Psoas muscle (tissue), 8 donors: ENCODE measurements around the gene TMEM201. TPM values are rescaled to one million over a fixed set of nuclear protein-coding genes. Genes with fewer than 3 reads are reported as not detected.
"Not testable (repeated sequence)": the region's sequence is repeated elsewhere in the genome, so short reads cannot be mapped to it uniquely, and the experiment has no call there.

Source experiments
- ATAC-seq, 4 donors: fragments of 200-7000 bp; cut with Tn5 transposase; one replicate each; pipeline ENCODE4 v1.9.1; 2020; ENCODE audit warnings: moderate library complexity in 3 of 4, mild to moderate bottlenecking in 2 of 4
- DNase-seq, 2 donors: peaks; one replicate each; pipeline ENCODE4 v3.0.0-alpha.2; 2020
- H3K27ac ChIP-seq: fragments of 200-600 bp; one replicate; pipeline ENCODE4 v1.8.0; 2022
- H3K27me3 ChIP-seq, 3 donors: fragments of 200-600 bp in 1 of 3; one replicate each; pipeline versions ENCODE4 v1.6.1 to v1.8.0; 2013 to 2022; ENCODE audit warnings: low read length in 2 of 3, mild to moderate bottlenecking in 2 of 3, moderate library complexity in 1 of 3; ENCODE audit not compliant: insufficient read depth in 3 of 3
- H3K36me3 ChIP-seq, 2 donors: fragments of 200-600 bp in 1 of 2; one replicate each; pipeline versions ENCODE4 v1.6.1 to v1.8.0; 2013 to 2022; ENCODE audit warnings: low read depth in 1 of 2, mild to moderate bottlenecking in 1 of 2, moderate library complexity in 1 of 2; ENCODE audit not compliant: insufficient read depth in 1 of 2
- H3K4me1 ChIP-seq: fragments of 200-600 bp; one replicate; pipeline ENCODE4 v1.8.0; 2022
- H3K4me3 ChIP-seq: fragments of 200-600 bp; one replicate; pipeline ENCODE4 v1.8.0; 2022; ENCODE audit warnings: mild to moderate bottlenecking
- H3K9me3 ChIP-seq: fragments of 200-600 bp; one replicate; pipeline ENCODE4 v1.8.0; 2022
- CTCF ChIP-seq: fragments of 200-600 bp; IDR thresholded peaks from one replicate; pipeline ENCODE4 v1.8.0; 2022; ENCODE audit warnings: antibody characterized with exemption
- WGBS, 3 donors: extraction: QIAGEN DNeasy Blood & Tissue Kit; methylation state at CpG; one replicate each; pipeline versions ENCODE4 v1.1.6 to v1.1.7; 2013; 5-methylcytosine and 5-hydroxymethylcytosine counted together
- intact Hi-C, 2 donors: fragments of 100-400 bp; cut with DNase I; formaldehyde crosslinking; loops; one replicate each; pipeline versions ENCODE4 v1.11.0 to v1.14.2; 2022
- polyA plus RNA-seq, 3 donors: library from polyadenylated mRNA; stranded (reverse); fragments of 200-250 nt; gene quantifications; one replicate each; pipeline ENCODE4 v1.2.3, GENCODE V29; 2013
- total RNA-seq, 4 donors: library from RNA; stranded (reverse); fragmentation: NEBNext Ultra II Directional in 2 of 4; extraction: Animal tissue kit (Norgen Biotek cat#: 25700) in 2 of 4; gene quantifications; one replicate each; pipeline versions ENCODE4 v1.2.1 to v1.2.4, GENCODE V29; 2021 to 2023
- donor health status: healthy with polysubstance abuse.
- donor health status: DM: no; HTN: no; CAD: no; lungs with moderate emphysema.
- donor health status: Bipolar disorder and iron deficiency.
- donor health status: healthy.
- donor health status: DM: yes; HTN: yes; CAD: no.
- donor health status: DM: no; HTN: no; CAD: no.
- donor health status: DM: no; HTN: no; CAD: no.
- donor health status: DM: yes; HTN: yes; CAD: no.

TMEM201 gene
- total and polyA plus RNA-seq, 7 donors: 15.7 to 37.3 (median 23.2) TPM

DNA sequence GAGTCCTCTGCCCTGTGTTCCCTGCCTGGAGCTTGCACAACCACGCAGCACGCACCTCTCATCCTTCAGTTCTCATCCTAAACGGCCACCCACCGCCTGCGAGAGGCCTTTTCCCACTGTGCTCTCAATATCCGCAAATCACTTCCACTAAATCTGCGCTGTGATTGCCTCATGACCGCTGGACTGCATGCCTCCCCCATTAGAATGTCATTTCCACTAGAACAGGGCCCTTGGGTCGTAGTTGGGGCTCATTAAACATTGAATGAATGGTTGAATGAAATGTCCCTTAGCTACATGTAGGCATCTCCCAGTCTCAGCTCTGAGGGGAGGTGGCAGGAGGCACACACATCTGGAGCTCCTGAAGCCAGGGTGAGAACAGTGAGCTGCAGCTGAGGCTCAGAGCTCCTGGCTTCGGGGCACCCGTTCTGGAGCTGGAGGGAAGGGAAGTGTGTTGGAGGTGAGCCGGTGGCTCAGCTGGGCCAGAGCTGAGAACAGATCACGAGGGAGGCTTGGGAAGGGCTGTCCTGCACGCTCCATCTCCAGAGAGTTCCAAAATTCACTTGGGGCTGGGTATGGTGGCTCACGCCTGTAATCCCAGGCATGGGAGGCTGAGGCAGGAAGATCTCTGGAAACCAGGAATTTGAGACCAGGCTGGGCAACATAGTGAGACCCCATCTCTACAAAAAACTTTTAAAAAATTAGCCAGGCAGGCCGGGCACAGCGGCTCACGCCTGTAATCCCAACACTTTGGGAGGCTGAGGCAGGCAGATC lies 30.4 kb downstream of the TMEM201 start:
- H3K27me3 ChIP-seq: peaks cover 0 to 20% (median 3%) of the 10 kb centered on the region in 3 donors
- no peaks in the 10 kb centered on the region for H3K4me1 ChIP-seq
- WGBS, 3 donors: 62 to 71% (median 65%) methylated on average over 18 of the region's 18 CpGs
- no peak for TF ChIP-seq CTCF
- H3K36me3 ChIP-seq: no peaks in the 10 kb centered on the region
- no peak overlapping the region for H3K4me3 ChIP-seq
- intact Hi-C loops: no loop called here
- ATAC-seq: no peak
- no peaks in the 10 kb centered on the region for H3K9me3 ChIP-seq
- H3K27ac ChIP-seq: no peak overlapping the region
- DNase-seq: no peak

- no peaks in the 10 kb centered on the region for H3K36me3 ChIP-seq
- H3K4me3 ChIP-seq: no peak overlapping the region
- ATAC-seq: no peak
- DNase-seq: no peak
- H3K27ac ChIP-seq: no peak overlapping the region
- no peaks in the 10 kb centered on the region for H3K9me3 ChIP-seq
- TF ChIP-seq CTCF: no peak
- intact Hi-C loops: no loop called here
- H3K27me3 ChIP-seq: peaks cover 0 to 20% (median 3%) of the 10 kb centered on the region in 3 donors
- H3K4me1 ChIP-seq: no peaks in the 10 kb centered on the region
These were observed 32.3 kb downstream of the TMEM201 start for GRCh38 chr1:9621032-9621431.

DNA sequence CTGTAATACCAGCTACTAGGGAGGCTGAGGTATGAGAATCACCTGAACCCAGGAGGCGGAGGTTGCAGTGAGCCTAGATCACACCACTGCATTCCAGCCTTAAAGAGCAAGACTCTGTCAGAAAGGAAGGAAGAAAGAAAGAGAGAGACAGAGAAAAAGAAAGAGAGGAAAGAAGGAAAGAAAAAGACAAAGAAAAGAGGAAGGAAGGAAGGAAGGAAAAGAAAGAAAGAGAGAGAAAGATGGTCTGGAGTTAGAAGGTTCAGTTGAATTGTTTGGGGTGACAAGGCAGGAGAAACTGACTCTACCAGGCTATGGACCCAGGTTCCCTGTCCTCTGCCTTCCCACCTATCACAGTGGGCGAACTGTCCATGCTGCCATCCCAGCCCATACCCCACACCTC lies 35.4 kb downstream of the TMEM201 start:
- intact Hi-C loops: no loop called here
- no peak for TF ChIP-seq CTCF
- WGBS, 3 donors: 88 to 93% (median 88%) methylated on average over 2 of the region's 2 CpGs
- Histone ChIP-seq H3K27ac (no peak overlapping the region), H3K4me3 (no peak overlapping the region), H3K27me3 (peaks cover 0 to 14% (median 3%) of the 10 kb centered on the region in 3 donors), H3K36me3 (no peaks in the 10 kb centered on the region), H3K9me3 (no peaks in the 10 kb centered on the region), H3K4me1 (no peaks in the 10 kb centered on the region)
- DNase-seq: no peak
- ATAC-seq: no peak

DNA sequence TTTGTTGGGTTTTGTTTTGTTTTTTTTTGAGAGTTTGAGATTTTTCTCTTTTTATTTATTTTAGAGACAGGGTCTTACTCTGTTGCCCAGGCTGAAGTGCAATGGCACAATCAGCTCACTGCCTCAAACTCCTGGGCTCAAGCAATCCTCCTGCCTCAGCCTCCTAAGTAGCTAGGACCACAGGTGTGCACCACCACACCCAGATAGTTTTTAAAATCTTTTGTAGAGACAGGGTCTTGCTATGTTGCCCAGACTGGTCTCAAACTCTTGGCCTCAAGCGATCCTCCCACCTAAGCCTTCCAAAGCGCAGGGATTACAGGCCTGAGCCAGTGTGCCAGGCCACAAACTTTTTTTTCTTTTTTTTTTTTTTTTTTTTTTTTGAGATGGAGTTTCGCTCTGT lies 36.3 kb downstream of the TMEM201 start:
- H3K27me3 ChIP-seq, H3K4me3 ChIP-seq, DNase-seq, H3K4me1 ChIP-seq, ATAC-seq, H3K9me3 ChIP-seq, H3K36me3 ChIP-seq, H3K27ac ChIP-seq: not testable (repeated sequence)
- intact Hi-C loops: loop anchor here (5.0 kb wide), 2 partner anchors 242 to 802 kb away; no protein-coding TSS in a partner anchor
- 85 to 96% (median 90%) methylated on average over 3 of the region's 3 CpGs for WGBS, 3 donors

DNA sequence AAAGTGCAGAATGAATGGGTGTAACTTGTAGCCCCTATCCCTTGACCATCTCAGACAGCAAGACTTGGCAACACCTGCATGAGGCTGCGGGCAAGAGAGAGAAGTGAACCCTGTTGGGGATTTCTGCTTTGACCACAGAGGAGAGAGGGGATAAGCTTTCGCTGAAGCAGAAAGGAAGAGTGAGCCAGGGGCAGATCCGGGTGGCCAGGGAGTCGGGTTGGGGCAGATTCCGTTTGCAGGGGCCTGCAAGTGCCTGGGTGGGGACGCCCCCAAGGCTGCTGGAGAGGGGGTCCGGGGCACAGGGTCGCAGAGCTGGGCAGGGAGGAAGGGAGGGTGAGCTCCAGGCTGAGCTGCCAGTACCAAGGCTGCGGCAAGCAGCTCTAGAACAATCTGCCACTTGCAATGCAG lies 37.5 kb downstream of the TMEM201 start:
- H3K9me3 ChIP-seq: no peaks in the 10 kb centered on the region
- WGBS, 3 donors: 74 to 86% (median 81%) methylated on average over 7 to 9 of the region's 9 CpGs
- no peak overlapping the region for H3K27ac ChIP-seq
- H3K4me1 ChIP-seq: no peaks in the 10 kb centered on the region
- no peak for TF ChIP-seq CTCF
- H3K4me3 ChIP-seq: no peak overlapping the region
- intact Hi-C loops: loop anchor here (2.0 to 5.0 kb wide), 3 partner anchors 241 to 801 kb away; no protein-coding TSS in a partner anchor
- peaks cover 0 to 2% (median 0%) of the 10 kb centered on the region in 3 donors for H3K27me3 ChIP-seq
- no peak for DNase-seq
- ATAC-seq: no peak
- no peaks in the 10 kb centered on the region for H3K36me3 ChIP-seq
